PFSK-1 (cell line): ENCODE results near the gene KLF3.

Experiments used
- SIN3A ChIP-seq: IDR thresholded peaks from 2 replicates; pipeline ENCODE4 v1.6.1; 2012; ENCODE audit warnings: mild to moderate bottlenecking, low read length, moderate library complexity, borderline replicate concordance; ENCODE audit not compliant: insufficient read depth
- TAF1 ChIP-seq: IDR thresholded peaks from 2 replicates; pipeline ENCODE4 v1.6.1; 2012; ENCODE audit warnings: low read length, control low read depth, borderline replicate concordance; ENCODE audit not compliant: insufficient read depth

- TF ChIP-seq SIN3A (no peak), TAF1 (no peak)
Observed at GRCh38 chr4:38743866-38744265, 79.9 kb downstream of the KLF3 start.
